Measurements from ENCODE around the gene OR2D3.
"Not testable (repeated sequence)": the region's sequence is repeated elsewhere in the genome, so short reads cannot be mapped to it uniquely, and the experiment has no call there.

The OR2D3 gene

GRCh38 chr11:6962673-6963072 lies 41.9 kb downstream of the OR2D3 start:
- Mint-ChIP-seq H3K27me3 (no peaks in the 10 kb centered on the region), H3K4me1 (ENCODE audit: low read depth) (no peaks in the 10 kb centered on the region), H3K36me3 (ENCODE audit: low read depth) (no peaks in the 10 kb centered on the region), H3K27ac (no peak overlapping the region), H3K4me3 (no peak overlapping the region), H3K9me3 (no peaks in the 10 kb centered on the region)
- DNase-seq: no peak

- DNase-seq: no peak
- no peaks in the 10 kb centered on the region for H3K4me1 Mint-ChIP-seq (ENCODE audit: low read depth)
- H3K9me3 Mint-ChIP-seq: no peaks in the 10 kb centered on the region
- H3K27ac Mint-ChIP-seq: no peak overlapping the region
- H3K36me3 Mint-ChIP-seq (ENCODE audit: low read depth): no peaks in the 10 kb centered on the region
- H3K27me3 Mint-ChIP-seq: no peaks in the 10 kb centered on the region
- no peak overlapping the region for H3K4me3 Mint-ChIP-seq
These were observed 48.0 kb downstream of the OR2D3 start for GRCh38 chr11:6968816-6969215.

- H3K4me1 Mint-ChIP-seq (ENCODE audit: low read depth); H3K27me3 Mint-ChIP-seq; H3K27ac Mint-ChIP-seq; DNase-seq; H3K9me3 Mint-ChIP-seq; H3K36me3 Mint-ChIP-seq (ENCODE audit: low read depth); H3K4me3 Mint-ChIP-seq: not testable (repeated sequence)
These were observed 49.1 kb downstream of the OR2D3 start for GRCh38 chr11:6969854-6970253.

All from activated T-cell treated with anti-CD3 and anti-CD28 coated beads, Interleukin-2, amount 50 U/mL, for 24 hours (primary cell).